HG02610 (cell line): ENCODE data around the gene WDR72.
"Not testable (repeated sequence)": the region's sequence is repeated elsewhere in the genome, so short reads cannot be mapped to it uniquely, and the experiment has no call there.

Experiments used
- ATAC-seq: cut with Tn5 transposase; IDR thresholded peaks from one replicate; pipeline ENCODE4 v1.9.1; 2021; ENCODE audit warnings: mild to moderate bottlenecking, moderate library complexity; ENCODE audit not compliant: unreplicated experiment

The WDR72 gene

DNA sequence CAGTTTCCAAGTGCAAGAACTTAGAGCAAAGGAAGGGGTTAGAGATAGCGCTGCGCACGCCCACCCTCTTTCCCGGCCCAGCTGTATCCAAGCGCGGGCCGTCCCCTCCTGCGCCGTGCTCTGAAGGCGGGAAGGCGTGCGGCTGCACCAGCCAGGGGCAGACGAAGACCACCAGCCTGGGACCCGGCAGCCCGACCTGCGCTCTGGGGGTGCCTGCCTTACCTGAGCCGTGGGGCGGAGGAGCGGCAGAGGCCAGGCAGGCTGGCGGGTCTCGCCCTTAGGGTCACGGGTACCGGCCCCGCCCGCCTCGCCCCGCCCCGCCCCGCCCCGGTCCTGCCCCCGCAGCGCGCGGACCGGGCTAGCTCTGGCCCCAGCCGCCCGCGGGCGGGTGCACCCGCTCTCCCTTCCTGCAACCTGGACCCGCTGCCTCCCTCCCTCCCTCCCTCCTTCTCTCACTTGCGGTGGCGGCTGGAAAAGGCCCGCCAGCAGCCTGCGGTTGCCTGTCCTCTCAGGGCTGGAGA lies at the start of gene WDR72:
TSS of gene WDR72 (minus strand) at position 253 of the 521 bp plus-strand sequence. CDS start 26,514 bp downstream, outside the sequence.
- ATAC-seq = no peak

GRCh38 chr15:53808058-53808706 lies 48.7 kb upstream of the WDR72 start:
- no peak for ATAC-seq

GRCh38 chr15:53807501-53807900 lies 48.0 kb upstream of the WDR72 start:
- ATAC-seq = no peak

DNA sequence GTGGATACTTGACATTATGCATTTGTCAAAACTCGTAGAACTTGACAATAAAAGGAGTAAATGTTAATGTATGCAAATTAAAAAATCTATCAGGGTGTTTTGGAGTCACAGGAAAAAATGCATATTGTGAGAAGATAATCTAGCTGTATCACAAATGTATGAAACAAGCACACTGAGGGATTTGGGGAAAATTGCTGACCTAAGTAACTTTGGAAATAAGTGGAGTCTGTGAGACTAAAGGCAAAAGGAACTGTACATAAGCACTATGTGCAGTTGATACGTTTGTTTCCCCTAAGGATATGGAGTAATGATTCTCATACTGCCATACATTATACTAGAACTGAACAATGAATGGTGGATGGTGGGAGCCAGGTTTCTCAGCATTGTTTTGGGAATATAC lies 43.2 kb upstream of the WDR72 start:
- ATAC-seq = no peak

GRCh38 chr15:53791581-53791980 lies 32.1 kb upstream of the WDR72 start:
- no peak for ATAC-seq

DNA sequence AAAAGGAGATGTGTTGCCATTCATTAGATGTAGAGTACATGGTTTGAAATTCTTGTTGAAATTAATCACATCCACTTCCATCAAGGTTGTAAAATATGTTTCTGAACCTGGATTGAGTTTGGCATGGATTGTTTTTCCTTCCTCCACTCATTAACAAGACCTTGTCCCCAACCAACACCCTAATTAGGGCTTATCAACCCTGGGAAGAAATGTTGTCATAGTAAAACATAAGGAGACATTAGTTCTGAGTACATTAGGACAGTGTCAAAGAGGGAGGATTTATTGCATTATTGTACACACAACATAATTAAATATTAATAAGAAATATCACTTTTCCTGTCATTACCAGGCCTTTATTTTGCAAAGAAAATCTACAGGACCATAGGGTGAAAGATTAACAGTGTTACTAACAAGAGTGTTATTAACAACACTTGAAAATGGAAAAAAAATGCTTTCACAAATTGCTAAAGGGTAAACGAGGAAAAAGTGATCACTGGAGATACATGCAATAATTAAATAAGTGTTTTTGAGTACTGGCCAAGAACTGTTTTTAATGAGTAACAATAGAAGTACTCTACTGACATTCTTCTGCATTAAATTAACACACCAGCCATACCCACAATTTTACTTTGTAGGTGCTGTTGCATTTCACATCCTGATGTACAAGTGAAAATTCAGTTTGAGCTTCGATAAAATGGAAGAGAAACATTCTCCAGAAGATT lies 30.4 kb upstream of the WDR72 start:
- ATAC-seq = no peak

- no peak for ATAC-seq
Observed at GRCh38 chr15:53786401-53786800, 26.9 kb upstream of the WDR72 start.

- not testable (repeated sequence) for ATAC-seq
Observed at GRCh38 chr15:53785241-53785640, 25.8 kb upstream of the WDR72 start.

DNA sequence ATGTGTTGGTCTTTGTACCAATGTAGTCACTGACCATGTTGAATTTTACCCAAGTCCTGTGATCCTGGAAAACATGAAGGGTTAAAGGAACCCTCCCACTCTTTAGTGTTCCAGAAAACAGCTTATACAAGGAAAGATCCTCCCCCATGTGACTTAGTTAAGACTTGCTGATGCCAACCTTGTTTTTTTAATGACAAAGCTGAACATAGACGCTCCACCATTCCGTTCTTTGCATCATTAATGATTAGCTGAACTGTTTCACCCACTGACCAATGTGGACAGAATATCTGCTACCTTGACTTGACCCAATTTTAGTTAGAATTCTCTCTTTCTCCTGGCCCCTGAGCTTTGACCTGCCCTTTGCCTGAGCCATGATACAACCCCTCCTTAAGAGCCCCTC lies 3.5 kb upstream of the WDR72 start:
- ATAC-seq = no peak

- no peak for ATAC-seq
Observed at GRCh38 chr15:53758412-53758811, 1.1 kb downstream of the WDR72 start.

DNA sequence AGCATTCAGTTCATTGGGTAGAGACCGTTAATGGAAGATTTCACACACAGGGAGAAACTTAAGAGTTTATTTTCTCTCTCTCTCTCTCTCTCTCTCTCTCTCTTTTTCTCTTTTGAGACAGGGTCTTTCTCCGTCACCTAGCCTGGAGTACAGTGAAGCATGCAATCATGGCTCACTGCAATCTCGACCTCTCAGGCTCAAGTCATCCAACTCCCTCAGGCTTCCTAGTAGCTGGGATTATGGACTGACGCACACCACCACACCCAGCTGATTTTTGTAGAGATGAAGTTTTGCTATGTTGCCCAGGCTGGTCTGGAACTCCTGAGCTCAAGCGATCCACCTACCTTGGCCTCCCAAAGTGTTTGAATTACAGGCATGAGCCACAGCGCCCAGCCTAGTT lies 1.6 kb downstream of the WDR72 start:
- no peak for ATAC-seq

- no peak for ATAC-seq
Observed at GRCh38 chr15:53753813-53754212, 5.7 kb downstream of the WDR72 start.

GRCh38 chr15:53752406-53752805 lies 7.1 kb downstream of the WDR72 start:
- ATAC-seq = no peak

- no peak for ATAC-seq
Observed at GRCh38 chr15:53747501-53748068, 11.9 kb downstream of the WDR72 start.

- ATAC-seq = no peak
Observed at GRCh38 chr15:53746101-53746500, 13.4 kb downstream of the WDR72 start.

DNA sequence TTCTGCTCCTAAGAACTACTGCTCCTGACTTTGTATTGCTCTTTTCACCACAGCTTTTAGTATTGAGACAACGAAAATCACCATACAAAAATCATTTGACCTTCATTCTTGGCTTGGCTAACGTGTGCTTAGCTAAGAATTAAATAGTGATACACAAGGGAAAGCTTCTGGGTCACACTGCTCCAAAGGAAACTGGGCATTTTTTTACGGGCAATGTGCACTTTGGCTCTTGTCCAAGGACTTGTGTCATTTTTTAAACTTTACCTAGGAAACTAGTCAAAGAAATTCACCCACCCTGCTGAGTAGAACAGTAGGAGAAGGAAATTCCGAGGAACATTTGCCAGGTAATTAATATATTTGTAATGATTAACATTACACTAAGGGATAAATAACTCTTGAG lies 19.8 kb downstream of the WDR72 start:
- ATAC-seq = no peak

GRCh38 chr15:53739187-53739586 lies 20.3 kb downstream of the WDR72 start:
- no peak for ATAC-seq

- ATAC-seq = no peak
Observed at GRCh38 chr15:53721334-53722087, 38.0 kb downstream of the WDR72 start.

GRCh38 chr15:53716909-53717876 lies 42.3 kb downstream of the WDR72 start:
- no peak for ATAC-seq

- no peak for ATAC-seq
Observed at GRCh38 chr15:53713218-53713617, 46.2 kb downstream of the WDR72 start.
